ENCODE measurements around the gene RYR1.

Gene RYR1

GRCh38 chr19:38632476-38633213 is 199.2 kb downstream of the RYR1 start:
- FAIRE-seq (no peak), DNase-seq (ENCODE audit: insufficient read length, low spot score) (no peak)

- FAIRE-seq (no peak), DNase-seq (ENCODE audit: insufficient read length, low spot score) (peak; percentile 73)
These were observed 201.4 kb downstream of the RYR1 start for GRCh38 chr19:38634757-38635482.

- DNase-seq (ENCODE audit: insufficient read length, low spot score) (no peak), FAIRE-seq (no peak)
These were observed 202.2 kb downstream of the RYR1 start for GRCh38 chr19:38635483-38636399.
